Mucosa of descending colon (tissue), 3 donors: ENCODE results near the gene P4HA3. TPM values are rescaled to one million over a fixed set of nuclear protein-coding genes. Genes with fewer than 3 reads are reported as not detected.

Source experiments
- ATAC-seq: fragments of 200-7000 bp; cut with Tn5 transposase; one replicate; pipeline ENCODE4 v1.9.1; 2020; ENCODE audit warnings: mild to moderate bottlenecking, moderate library complexity
- DNase-seq, 3 donors: peaks; one replicate each; pipeline ENCODE4 v3.0.0-alpha.2; 2020
- H3K36me3 ChIP-seq: fragments of 200-600 bp; one replicate; pipeline ENCODE4 v1.8.0; 2021; ENCODE audit warnings: low read depth, mild to moderate bottlenecking
- H3K4me1 ChIP-seq: fragments of 200-600 bp; one replicate; pipeline ENCODE4 v1.8.0; 2021; ENCODE audit warnings: low read depth, mild to moderate bottlenecking
- H3K4me3 ChIP-seq: fragments of 200-600 bp; one replicate; pipeline ENCODE4 v1.8.0; 2021; ENCODE audit warnings: mild to moderate bottlenecking
- H3K9me3 ChIP-seq: fragments of 200-600 bp; one replicate; pipeline ENCODE4 v1.8.0; 2021; ENCODE audit warnings: mild to moderate bottlenecking
- intact Hi-C, 2 donors: fragments of 100-400 bp; cut with DNase I in 1 of 2; cut with micrococcal nuclease in 1 of 2; formaldehyde crosslinking; loops; one replicate each; pipeline versions ENCODE4 v1.11.0 to v1.11.1; 2022; cut with DNase I, micrococcal nuclease
- total RNA-seq, 3 donors: library from RNA; stranded (reverse); fragmentation: NEBNext Ultra II Directional in 2 of 3; extraction: Animal tissue kit (Norgen Biotek cat#: 25700) in 2 of 3; gene quantifications; one replicate each; pipeline versions ENCODE4 v1.2.1 to v1.2.4, GENCODE V29; 2021 to 2023
- TF ChIP-seq, protein P1 (sequence below): fragments of 200-600 bp; IDR thresholded peaks from one replicate; pipeline ENCODE4 v1.8.0; 2022; ENCODE audit warnings: antibody characterized with exemption, mild to moderate bottlenecking
- donor health status: DM: no; HTN: no; CAD: no; lungs with moderate emphysema.
- donor health status: DM: no; HTN: no; CAD: no.
- donor health status: DM: no; HTN: yes; CAD: no.

The P4HA3 gene
- total RNA-seq, 3 donors from 2014 or later = 0.28 to 0.46 (median 0.34) TPM

DNA sequence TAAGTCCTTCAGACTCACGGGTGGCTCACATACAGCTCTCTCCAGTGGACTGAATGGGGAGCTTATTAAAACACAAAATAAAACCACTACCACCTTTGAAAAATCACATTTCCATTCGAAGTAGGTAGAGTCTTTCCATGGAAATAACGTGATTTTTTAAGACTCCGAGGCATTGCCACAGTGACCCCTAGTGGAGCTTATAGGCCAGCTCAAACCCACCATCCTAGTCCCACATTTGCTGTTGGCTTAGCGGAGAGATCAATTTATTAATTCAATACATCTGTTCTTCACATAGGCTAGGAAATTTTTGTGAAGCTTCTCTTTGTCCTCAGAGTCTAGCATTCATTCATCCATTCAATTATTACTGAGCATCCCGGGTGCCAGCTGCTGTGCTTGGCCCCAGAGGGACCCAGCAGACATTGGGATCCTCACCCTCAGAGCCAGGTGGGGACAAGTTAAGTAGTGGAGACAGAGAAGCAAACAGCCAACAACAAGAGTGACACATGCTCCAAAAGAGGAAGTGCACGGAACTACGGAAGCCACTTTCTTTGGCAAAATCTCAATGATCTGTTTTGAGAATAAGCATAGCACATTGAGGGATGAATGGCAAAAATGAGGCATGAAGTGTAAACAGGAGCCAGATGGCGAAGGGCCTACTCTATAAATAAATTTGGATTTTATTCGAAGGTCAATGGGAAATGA lies 10.2 kb upstream of the P4HA3 start:
- no peak for ATAC-seq
- DNase-seq = peak in 1 of 3 donors; percentile 30
- H3K36me3 ChIP-seq = no peaks in the 10 kb centered on the region
- intact Hi-C loops = loop anchor here in 1 of 2 donors (10.0 kb wide), 1 partner anchor 67 kb away; no protein-coding TSS in a partner anchor
- H3K9me3 ChIP-seq = peaks cover 9% of the 10 kb centered on the region
- H3K4me1 ChIP-seq = no peaks in the 10 kb centered on the region
- TF ChIP-seq, protein P1, sequence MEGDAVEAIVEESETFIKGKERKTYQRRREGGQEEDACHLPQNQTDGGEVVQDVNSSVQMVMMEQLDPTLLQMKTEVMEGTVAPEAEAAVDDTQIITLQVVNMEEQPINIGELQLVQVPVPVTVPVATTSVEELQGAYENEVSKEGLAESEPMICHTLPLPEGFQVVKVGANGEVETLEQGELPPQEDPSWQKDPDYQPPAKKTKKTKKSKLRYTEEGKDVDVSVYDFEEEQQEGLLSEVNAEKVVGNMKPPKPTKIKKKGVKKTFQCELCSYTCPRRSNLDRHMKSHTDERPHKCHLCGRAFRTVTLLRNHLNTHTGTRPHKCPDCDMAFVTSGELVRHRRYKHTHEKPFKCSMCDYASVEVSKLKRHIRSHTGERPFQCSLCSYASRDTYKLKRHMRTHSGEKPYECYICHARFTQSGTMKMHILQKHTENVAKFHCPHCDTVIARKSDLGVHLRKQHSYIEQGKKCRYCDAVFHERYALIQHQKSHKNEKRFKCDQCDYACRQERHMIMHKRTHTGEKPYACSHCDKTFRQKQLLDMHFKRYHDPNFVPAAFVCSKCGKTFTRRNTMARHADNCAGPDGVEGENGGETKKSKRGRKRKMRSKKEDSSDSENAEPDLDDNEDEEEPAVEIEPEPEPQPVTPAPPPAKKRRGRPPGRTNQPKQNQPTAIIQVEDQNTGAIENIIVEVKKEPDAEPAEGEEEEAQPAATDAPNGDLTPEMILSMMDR = peak; percentile 24
- H3K4me3 ChIP-seq = no peak overlapping the region

- Histone ChIP-seq H3K4me1 (no peaks in the 10 kb centered on the region), H3K4me3 (no peak overlapping the region), H3K36me3 (no peaks in the 10 kb centered on the region), H3K9me3 (peaks cover 14% of the 10 kb centered on the region)
- intact Hi-C loops = loop anchor here in 1 of 2 donors (10.0 kb wide), 1 partner anchor 66 kb away; no protein-coding TSS in a partner anchor
- ATAC-seq (no peak), DNase-seq (no peak)
- TF ChIP-seq, protein P1 = no peak
These were observed 9.1 kb upstream of the P4HA3 start for GRCh38 chr11:74320538-74320937.

DNA sequence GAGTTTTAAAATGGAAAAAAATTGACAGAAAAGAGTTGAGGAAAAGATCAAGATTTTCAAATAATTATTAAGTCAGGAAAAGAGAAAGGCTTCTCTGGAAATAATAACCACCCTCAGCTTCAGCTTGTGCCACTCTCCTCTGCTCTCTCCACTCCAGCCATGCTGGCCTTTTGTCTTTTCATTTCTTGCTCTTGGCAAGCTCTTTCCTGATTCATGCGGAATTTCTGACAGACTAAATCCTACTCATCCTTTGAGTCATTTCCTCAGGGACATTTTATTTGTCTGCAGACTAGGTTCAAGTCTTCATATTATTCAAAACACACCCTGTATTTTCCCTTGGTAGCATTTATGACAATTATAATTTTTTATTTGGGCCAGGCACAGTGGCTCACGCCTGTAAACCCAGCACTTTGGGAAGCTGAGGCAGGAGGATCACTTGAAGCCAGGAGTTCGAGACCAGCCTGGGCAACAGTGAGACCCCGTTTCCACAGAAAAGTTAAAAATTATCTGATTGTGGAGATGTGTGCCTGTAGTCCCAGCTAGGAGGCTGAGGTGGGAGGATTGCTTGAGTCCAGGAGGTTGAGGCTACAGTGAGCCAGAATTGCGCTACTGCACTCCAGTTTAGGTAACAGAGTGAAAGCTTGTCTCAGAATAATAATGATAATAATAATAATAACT lies 7.8 kb upstream of the P4HA3 start:
- peaks cover 14% of the 10 kb centered on the region for H3K9me3 ChIP-seq
- ATAC-seq = peak; percentile 10
- no peaks in the 10 kb centered on the region for H3K4me1 ChIP-seq
- intact Hi-C loops = no loop called here
- no peak for DNase-seq
- TF ChIP-seq, protein P1 = no peak
- H3K36me3 ChIP-seq = no peaks in the 10 kb centered on the region
- H3K4me3 ChIP-seq = no peak overlapping the region

DNA sequence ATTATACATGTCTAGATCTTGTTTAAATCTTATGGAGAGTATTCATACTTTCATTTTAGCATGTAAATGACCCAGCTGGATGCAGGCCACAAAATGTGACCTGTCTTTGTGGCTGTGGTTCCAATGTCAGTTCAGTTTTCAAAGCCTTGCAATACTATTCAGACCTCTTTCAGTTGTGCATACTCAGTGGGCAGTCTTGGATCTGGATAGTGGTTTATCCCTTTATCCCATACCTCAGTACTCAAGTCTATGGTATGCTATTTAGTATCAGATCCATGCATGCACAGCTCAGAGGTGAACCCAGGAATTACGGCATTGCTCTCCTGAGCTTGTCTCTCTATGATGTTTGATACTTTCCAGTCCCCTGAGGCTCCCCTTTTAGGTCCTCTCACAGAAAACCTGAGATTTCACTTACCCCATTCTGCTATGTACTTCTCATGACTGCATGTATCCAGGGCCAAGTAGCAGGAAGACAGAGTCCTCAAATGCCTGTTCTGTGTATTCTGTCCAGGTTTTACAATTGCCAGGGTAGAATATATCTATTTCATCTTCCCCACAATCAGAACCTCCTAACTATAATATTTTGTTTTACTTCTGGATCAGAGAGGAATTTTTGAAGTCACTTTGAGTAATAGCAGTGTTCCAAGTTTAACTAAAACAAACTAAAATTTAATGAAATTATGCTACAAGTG lies 6.9 kb upstream of the P4HA3 start:
- intact Hi-C loops = no loop called here

DNA sequence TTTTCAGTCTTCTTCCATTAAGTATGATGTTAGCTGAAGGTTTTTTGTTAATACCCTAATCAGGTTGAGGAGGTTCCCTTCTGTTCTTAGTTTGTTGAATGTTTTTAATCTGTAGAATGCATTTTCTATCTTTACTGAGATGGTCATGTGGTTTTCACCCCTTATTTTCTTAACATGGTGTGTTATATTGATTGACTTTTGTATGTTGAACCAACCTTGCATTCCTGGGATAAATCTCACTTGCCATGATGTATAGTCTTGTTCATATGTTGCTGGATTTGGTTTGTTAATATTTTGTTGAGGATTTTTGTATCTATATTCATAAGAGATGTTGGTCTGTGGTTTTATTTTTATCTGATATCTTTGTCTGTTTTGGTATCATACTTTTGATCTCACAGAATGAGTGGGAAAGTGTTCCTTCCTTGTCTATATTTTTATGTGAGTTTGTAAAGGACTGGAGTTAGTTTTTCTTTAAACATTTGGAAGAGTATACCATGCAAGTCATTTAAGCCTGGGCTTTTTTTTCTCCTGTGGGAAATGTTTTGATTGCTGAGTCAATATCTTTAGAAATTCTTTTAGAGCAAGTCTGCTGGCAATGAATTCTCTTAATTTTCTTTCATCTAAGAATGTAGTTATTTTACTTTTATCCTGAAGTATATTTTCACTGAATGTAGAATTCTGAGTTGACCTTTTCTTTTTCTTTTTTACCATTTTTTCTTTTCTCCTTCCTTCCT lies 5.5 kb upstream of the P4HA3 start:
- no peak overlapping the region for H3K4me3 ChIP-seq
- H3K4me1 ChIP-seq = no peaks in the 10 kb centered on the region
- intact Hi-C loops = no loop called here
- no peaks in the 10 kb centered on the region for H3K36me3 ChIP-seq
- TF ChIP-seq, protein P1 = no peak
- peaks cover 14% of the 10 kb centered on the region for H3K9me3 ChIP-seq
- DNase-seq (no peak), ATAC-seq (no peak)

More for the DNA sequence above, 6.9 kb upstream of the P4HA3 start:
- TF ChIP-seq, protein P1 = no peak
- DNase-seq (no peak), ATAC-seq (no peak)
- H3K4me3 ChIP-seq = no peak overlapping the region
- no peaks in the 10 kb centered on the region for H3K4me1 ChIP-seq
- peaks cover 14% of the 10 kb centered on the region for H3K9me3 ChIP-seq
- H3K36me3 ChIP-seq = no peaks in the 10 kb centered on the region
